Glutamatergic neuron (in vitro differentiated cells): ENCODE results near the gene TDRD9. TPM values are rescaled to one million over a fixed set of nuclear protein-coding genes. Genes with fewer than 3 reads are reported as not detected.

ENCODE experiments used
- DNase-seq: peaks from one replicate; pipeline ENCODE4 v3.0.0; 2022
- H3K27ac Mint-ChIP-seq: one replicate; pipeline ENCODE4 v1.8.0; 2020; ENCODE audit warnings: mild to moderate bottlenecking, mixed read lengths, inconsistent platforms; ENCODE audit not compliant: unreplicated experiment
- H3K27me3 Mint-ChIP-seq: one replicate; pipeline ENCODE4 v1.8.0; 2020; ENCODE audit warnings: mild to moderate bottlenecking, moderate library complexity, mixed read lengths, inconsistent platforms; ENCODE audit not compliant: unreplicated experiment
- H3K36me3 Mint-ChIP-seq: one replicate; pipeline ENCODE4 v1.8.0; 2020; ENCODE audit warnings: mild to moderate bottlenecking, mixed read lengths, inconsistent platforms; ENCODE audit not compliant: unreplicated experiment
- H3K4me1 Mint-ChIP-seq: one replicate; pipeline ENCODE4 v1.8.0; 2020; ENCODE audit warnings: mild to moderate bottlenecking, low read depth, mixed read lengths, inconsistent platforms; ENCODE audit not compliant: unreplicated experiment
- H3K4me3 Mint-ChIP-seq: one replicate; pipeline ENCODE4 v1.8.0; 2020; ENCODE audit warnings: mild to moderate bottlenecking, mixed read lengths, inconsistent platforms; ENCODE audit not compliant: unreplicated experiment
- H3K9me3 Mint-ChIP-seq: one replicate; pipeline ENCODE4 v1.8.0; 2020; ENCODE audit warnings: mild to moderate bottlenecking, moderate library complexity, mixed read lengths, inconsistent platforms; ENCODE audit not compliant: unreplicated experiment
- CTCF ChIP-seq: fragments of 200-600 bp; sonication (generic); IDR thresholded peaks from one replicate; pipeline ENCODE4 v1.5.0; 2021; ENCODE audit not compliant: partially characterized antibody, unreplicated experiment
- total RNA-seq: library from RNA; stranded (reverse); fragmentation: NEBNext Ultra II Directional; extraction: Animal tissue kit (Norgen Biotek cat#: 25700); gene quantifications from one replicate; pipeline ENCODE4 v1.2.1, GENCODE V29; 2021; ENCODE audit not compliant: unreplicated experiment

The TDRD9 gene
- total RNA-seq, 1 donor from 2014 or later: not detected

- Mint-ChIP-seq H3K27ac (no peak overlapping the region), H3K27me3 (peaks cover 7% of the 10 kb centered on the region), H3K9me3 (peaks cover 1% of the 10 kb centered on the region), H3K36me3 (no peaks in the 10 kb centered on the region), H3K4me1 (peaks cover 2% of the 10 kb centered on the region), H3K4me3 (no peak overlapping the region)
- no peak for DNase-seq
- TF ChIP-seq CTCF: no peak
Observed at GRCh38 chr14:103889313-103890051, 38.8 kb upstream of the TDRD9 start.

- TF ChIP-seq CTCF: no peak
- H3K27me3 Mint-ChIP-seq: peaks cover 7% of the 10 kb centered on the region
- H3K9me3 Mint-ChIP-seq: peaks cover 1% of the 10 kb centered on the region
- DNase-seq: no peak
- no peak overlapping the region for H3K4me3 Mint-ChIP-seq
- H3K36me3 Mint-ChIP-seq: no peaks in the 10 kb centered on the region
- H3K27ac Mint-ChIP-seq: no peak overlapping the region
- H3K4me1 Mint-ChIP-seq: peaks cover 2% of the 10 kb centered on the region
Observed at GRCh38 chr14:103890052-103890371, 38.2 kb upstream of the TDRD9 start.

GRCh38 chr14:103890821-103891666, 37.2 kb upstream of the TDRD9 start:
- peaks cover 2% of the 10 kb centered on the region for H3K4me1 Mint-ChIP-seq
- peaks cover 7% of the 10 kb centered on the region for H3K27me3 Mint-ChIP-seq
- H3K9me3 Mint-ChIP-seq: peaks cover 1% of the 10 kb centered on the region
- no peak for TF ChIP-seq CTCF
- no peak overlapping the region for H3K4me3 Mint-ChIP-seq
- DNase-seq: no peak
- H3K27ac Mint-ChIP-seq: no peak overlapping the region
- H3K36me3 Mint-ChIP-seq: no peaks in the 10 kb centered on the region

- no peak for DNase-seq
- Mint-ChIP-seq H3K36me3 (peaks cover 5% of the 10 kb centered on the region), H3K4me1 (no peaks in the 10 kb centered on the region), H3K27ac (no peak overlapping the region), H3K9me3 (peaks cover 4% of the 10 kb centered on the region), H3K27me3 (peaks cover 10% of the 10 kb centered on the region), H3K4me3 (no peak overlapping the region)
- no peak for TF ChIP-seq CTCF
Observed at GRCh38 chr14:103891667-103892215, 36.5 kb upstream of the TDRD9 start.
